ENCODE measurements around the gene COQ8A.
"Not testable (repeated sequence)": the region's sequence is repeated elsewhere in the genome, so short reads cannot be mapped to it uniquely, and the experiment has no call there.

The COQ8A gene

GRCh38 chr1:226929260-226930111 is 10.6 kb upstream of the COQ8A start:
- DNase-seq: not testable (repeated sequence)

DNA sequence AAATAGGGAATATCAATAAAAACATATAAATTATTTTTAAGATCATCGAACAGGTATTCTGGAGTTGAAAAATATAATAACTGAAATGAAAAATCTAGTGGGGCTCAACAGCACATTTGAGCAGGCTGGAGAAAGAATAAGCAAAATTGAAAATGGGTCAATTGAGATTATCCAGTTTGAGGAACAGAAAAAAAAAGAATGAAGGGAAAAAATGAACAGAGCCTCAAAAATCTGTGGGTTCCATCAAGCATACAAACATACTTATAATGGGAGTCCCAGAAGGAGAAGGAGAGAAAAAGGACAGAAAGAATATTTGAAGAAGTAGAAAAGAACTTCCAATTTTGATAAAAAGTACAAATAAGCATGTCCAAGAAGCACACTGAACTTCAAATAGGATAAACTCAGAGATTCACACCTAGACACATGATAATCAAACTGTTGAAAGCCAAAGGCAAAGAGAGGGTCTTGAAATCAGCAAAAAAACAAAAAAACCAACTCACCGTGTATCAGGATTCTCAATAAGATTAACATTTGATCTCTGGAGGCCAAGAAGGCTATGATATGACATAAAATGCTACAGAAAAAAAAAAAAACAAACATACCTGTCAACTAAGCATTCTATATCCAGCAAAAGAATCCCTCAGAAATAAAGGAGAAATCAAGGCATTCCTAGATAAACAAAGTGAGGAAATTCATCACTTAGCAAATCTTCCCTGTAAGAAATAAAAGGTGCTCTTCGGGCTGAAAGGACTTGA is 5.4 kb upstream of the COQ8A start:
- no peak for DNase-seq

DNA sequence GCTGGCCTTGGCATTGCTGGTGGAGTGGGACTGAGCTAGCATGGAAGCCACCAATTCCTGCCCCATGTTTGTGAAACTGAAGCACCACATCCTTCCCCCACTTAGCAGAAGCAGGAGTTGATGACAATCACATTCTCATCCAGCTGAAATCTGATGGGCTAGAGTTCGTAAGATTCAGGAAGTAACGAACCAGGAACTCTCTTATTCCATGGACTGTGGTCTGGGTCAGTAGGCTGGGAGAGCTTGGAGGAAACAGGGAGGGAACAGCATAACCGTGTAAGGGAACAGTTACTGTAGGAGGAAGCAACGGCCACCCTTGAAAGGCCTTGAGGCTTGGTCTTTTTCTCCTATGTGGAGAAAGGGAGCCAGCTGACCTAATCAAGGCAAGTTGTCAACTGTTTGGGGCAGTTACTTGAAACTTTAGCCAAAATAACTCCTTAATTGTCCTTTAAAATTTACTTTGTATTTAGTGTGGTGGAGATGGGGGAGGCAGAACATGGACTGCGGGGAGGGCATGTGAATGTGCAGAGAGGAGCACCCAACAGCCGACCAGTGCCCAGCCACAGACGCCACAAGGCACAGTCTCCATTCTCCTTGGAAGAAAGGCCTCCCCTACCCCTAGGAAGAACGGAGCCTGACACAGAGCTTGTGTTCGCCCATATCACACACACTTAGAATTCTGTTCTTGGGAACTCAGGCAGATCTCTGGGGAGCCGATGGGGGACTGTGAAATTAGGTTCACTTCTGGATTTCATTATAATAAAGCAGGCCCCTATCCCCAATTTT is 2.0 kb upstream of the COQ8A start:
- DNase-seq: peak; percentile 85 to 88

DNA sequence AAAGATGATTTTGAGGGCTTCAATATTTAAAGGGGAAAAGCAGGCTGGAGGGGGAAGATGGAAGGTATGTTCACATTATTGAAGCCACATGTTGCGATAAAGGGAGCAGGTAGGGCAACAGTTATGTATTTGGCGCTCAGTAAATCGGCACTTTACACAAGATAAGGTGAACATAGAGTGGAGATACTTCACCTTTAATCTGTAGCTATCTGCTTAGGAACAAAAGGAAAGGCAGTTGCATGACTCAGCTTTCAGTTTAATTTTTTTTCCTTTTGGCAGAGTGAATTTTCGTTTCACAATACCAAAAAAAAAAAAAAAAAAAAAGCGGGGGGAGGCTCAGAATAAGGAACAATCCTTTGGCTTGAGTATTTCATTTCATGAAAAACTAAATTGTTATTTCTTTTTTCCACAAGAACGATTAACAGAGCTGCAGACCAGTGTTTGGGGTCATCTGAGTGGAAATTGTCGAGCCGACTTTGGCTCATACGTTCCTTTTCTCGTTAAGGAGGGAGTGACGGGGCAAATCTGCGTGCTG is 1.1 kb upstream of the COQ8A start:
- peak; percentile 43 to 85 for DNase-seq

- DNase-seq: peak; percentile 72 to 81
These were observed 561 bp upstream of the COQ8A start for GRCh38 chr1:226939438-226940028.

- no peak for DNase-seq
These were observed 643 bp downstream of the COQ8A start for GRCh38 chr1:226940806-226941067.

GRCh38 chr1:226942392-226942791 is 2.3 kb downstream of the COQ8A start:
- DNase-seq: no peak

GRCh38 chr1:226943156-226943555 is 3.1 kb downstream of the COQ8A start:
- no peak for DNase-seq

DNA sequence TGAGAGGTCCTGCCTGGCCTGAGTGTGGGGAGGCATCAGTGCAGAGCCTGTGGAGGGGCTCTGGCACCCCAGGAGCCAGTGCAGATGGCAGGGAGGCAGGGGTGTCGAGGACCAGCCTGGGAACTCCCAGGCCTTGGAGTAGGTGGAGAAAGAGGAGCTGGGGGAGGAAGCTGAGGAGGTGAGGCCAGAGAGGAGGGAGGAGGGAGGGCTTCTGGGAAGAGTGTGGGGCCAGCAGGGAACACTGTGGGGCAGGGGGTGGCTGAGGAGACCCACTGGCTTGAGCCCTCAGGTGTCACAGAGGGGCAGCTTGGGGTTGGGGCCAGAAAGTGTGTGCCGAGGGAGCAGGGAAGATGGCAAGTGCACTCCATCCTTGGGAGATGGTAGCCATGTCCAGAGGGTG is 3.8 kb downstream of the COQ8A start:
- no peak for DNase-seq

GRCh38 chr1:226945106-226945857 is 5.2 kb downstream of the COQ8A start:
- DNase-seq: peak in 1 of 2 donors; percentile 20

GRCh38 chr1:226945858-226946245 is 5.8 kb downstream of the COQ8A start:
- DNase-seq: no peak

GRCh38 chr1:226946285-226946684 is 6.2 kb downstream of the COQ8A start:
- DNase-seq: no peak

- DNase-seq: no peak
These were observed 6.7 kb downstream of the COQ8A start for GRCh38 chr1:226946841-226947240.

DNA sequence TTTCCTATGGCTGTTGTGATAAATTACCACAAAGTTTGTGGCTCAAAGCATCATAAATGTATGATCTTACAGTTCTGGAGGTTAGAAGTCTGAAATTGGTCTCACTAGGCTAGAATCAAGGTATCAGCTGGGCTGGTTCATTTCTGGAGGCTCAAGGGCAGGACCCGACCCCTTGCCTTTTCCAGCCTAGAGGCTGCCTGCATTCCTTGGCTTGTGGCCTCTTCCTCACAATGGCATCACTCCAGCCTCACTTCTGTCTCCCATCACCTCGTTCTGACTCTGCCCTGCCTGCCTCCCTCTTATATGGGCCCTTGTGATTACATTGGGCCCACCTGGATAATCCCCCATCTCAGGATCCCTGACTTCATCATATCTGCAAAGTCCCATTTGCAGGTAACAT is 8.0 kb downstream of the COQ8A start:
- DNase-seq: no peak

- DNase-seq: no peak
These were observed 8.4 kb downstream of the COQ8A start for GRCh38 chr1:226948480-226948879.

- DNase-seq: no peak
These were observed 8.9 kb downstream of the COQ8A start for GRCh38 chr1:226948996-226949395.

DNA sequence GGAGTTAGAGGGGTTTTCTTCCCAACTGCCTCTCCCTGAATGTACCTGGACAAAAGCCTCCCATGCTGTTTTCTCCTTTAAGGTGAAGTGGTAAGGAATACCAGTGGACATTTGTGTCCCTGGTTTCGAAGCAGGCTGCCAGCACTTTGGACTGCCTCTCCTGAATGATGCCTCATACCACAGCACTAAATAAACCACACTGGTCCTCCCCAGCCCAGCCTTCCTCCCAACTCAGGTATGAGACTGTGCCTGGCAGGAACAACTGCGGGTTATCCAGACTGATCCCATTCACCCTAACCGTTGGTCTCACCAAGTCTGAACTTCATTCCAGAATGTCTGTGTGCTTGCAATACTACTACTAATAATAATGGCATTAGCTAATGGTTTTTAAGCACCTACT is 9.3 kb downstream of the COQ8A start:
- DNase-seq: no peak

DNA sequence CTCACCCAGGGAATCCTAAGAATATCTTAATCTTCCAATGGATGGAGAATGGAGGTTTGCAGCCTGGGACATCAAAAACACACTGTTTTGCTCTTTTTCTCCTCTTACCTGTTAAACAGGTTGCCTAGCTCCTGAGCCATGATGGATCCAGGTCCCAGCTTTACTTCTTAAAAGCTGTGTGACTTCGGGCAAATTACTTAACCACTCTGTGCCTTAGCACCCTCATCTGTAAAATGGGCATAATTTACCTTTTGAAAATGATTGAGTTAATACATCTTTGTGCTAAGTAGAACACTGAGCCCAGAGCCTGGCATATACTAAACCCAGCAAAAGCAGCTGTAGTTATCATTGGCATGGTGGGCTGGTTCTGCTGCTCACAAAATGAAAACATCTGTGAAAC is 10.2 kb downstream of the COQ8A start:
- no peak for DNase-seq

- DNase-seq: no peak
These were observed 10.8 kb downstream of the COQ8A start for GRCh38 chr1:226950871-226951270.

GRCh38 chr1:226951286-226952117 is 11.4 kb downstream of the COQ8A start:
- DNase-seq: peak; percentile 48 to 52

DNA sequence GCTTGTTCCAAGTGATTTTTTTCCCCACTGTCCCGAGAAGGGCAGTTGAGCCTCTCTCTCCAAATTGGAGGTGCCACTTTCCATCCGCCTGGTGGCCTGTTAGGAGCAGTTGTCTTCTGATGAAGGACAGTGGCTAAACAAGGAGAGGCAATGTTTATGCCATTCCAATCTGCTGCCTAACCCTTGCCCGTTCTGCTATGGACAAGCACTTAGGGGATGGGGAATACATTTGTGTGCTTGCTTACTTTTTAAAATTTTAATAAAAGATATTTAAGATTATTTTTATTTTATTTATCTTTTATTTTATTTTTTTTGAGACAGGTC is 12.0 kb downstream of the COQ8A start:
- DNase-seq: no peak

Measured in inflammatory macrophage (primary cell).